Central memory CD4-positive, alpha-beta T cell (primary cell): ENCODE results near the gene GOLGA8A.
A peak's percentile ranks its signal among the peaks of the same experiment; 100 is the strongest.
"Not testable (repeated sequence)": the region's sequence is repeated elsewhere in the genome, so short reads cannot be mapped to it uniquely, and the experiment has no call there.

ENCODE experiments used
- DNase-seq: peaks from one replicate; pipeline ENCODE4 v3.0.0; 2022
- total RNA-seq, 3 experiments: gene quantifications; one replicate each; lab custom pipeline; 2026; lab: John Stamatoyannopoulos, UW

The GOLGA8A gene
- 98.4 to 315 (median 181) reads per million in 3 experiments for total RNA-seq

DNA sequence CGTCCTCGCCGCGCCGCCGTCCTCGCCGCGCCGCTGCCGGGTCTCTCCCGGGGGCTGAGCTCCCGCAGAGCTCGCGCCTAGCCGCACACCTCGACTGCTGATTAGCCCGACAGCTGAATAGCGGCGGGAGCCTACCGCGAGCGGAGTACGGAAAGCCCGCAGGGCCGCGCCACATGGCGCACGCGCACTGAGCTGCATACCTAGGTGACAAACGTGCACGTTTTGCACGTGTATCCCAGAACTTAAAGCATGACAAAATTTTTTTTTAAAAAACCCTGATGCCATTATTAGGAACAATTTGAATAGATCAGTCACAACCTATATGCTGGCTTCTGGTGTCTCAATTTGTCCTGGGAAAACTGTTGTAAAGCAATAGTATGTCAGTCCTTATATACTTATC, at the start of gene GOLGA8A:
TSS of gene GOLGA8A (minus strand) at position 122 of the 400 bp plus-strand sequence. CDS start 48,117 bp downstream, outside the sequence.
- DNase-seq: peak; percentile 87

- DNase-seq: no peak
Measured at GRCh38 chr15:34483644-34484043, 46.0 kb upstream of the GOLGA8A start.

GRCh38 chr15:34481370-34481769, 43.8 kb upstream of the GOLGA8A start:
- no peak for DNase-seq

- no peak for DNase-seq
Measured at GRCh38 chr15:34473840-34474239, 36.2 kb upstream of the GOLGA8A start.

DNA sequence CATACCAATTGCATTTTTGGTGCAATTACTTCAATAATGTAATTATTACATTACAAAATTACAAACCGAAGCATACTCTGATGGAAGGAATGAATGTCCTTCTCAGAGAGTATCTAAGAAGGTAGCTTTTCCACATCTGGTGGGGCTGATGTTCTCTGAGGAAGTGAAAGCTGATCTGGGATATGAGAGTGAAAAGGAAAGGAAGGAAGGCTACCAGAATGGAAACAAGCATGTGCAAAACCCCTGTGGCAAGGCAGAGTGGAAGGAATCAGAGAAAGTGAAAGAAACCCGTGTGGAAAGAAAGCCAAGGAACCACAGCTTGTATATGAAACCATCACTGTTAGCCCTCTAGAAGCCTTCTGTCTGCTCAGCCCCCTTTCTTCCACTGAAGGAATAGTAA, 35.3 kb upstream of the GOLGA8A start:
- no peak for DNase-seq

GRCh38 chr15:34470892-34471291, 33.3 kb upstream of the GOLGA8A start:
- no peak for DNase-seq

DNA sequence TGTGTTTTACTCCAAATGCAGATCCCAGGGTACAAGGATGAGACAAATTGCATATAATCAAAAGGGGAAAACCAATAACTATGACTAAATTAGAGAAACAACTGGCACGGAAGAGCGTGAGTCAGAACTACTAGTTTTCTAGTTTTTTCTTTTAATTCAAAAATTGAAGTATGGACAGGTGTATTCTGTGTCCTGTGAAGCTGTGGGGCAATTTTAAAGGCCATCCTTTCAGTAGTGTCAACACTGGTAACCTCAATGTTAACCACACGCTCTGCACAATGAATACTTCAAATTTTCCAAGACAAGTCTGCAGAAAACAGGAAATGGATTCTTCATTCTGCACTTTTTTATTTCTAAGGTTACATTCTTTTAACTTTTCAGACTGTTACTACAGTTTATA, 32.5 kb upstream of the GOLGA8A start:
- DNase-seq: no peak

GRCh38 chr15:34461730-34462129, 24.1 kb upstream of the GOLGA8A start:
- DNase-seq: no peak

GRCh38 chr15:34460451-34460850, 22.8 kb upstream of the GOLGA8A start:
- DNase-seq: no peak

DNA sequence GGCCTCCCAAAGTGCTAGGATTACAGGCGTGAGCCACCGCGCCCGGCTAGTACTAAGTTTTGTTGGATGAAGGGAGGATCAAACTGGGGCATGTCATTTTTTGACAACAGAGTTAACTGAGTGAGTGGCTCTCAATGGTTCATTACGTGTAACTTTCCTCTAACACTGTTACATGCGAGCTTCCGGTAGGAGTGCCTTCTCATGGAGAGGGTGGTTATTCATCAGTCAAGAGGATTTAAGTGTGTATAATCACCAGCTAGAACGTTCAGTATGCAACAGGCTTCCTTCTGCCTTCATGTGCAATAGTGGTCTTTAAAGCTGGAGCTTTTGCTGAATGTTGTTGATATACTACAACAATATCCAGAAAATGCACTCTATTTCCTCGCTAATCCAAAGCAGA, 19.1 kb upstream of the GOLGA8A start:
- no peak for DNase-seq

DNA sequence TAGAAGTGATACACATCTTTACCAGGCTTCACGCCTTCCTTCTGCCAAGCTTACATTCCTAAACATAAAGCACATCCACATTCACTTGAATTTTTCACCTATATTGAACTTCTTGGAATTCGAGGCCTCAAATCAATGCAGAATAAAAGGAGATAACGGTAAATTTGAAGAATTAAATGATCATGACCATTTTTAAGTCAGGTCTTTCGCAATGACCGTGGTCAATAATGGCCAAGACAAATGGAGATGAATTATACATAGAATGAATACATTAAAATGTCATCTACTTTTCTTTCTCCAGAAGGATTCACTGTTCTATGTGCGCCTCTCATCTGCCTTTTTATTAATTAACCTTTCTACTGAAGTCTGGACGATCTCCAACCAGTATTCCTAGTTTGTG, 5.3 kb upstream of the GOLGA8A start:
- DNase-seq: no peak

- DNase-seq: no peak
Measured at GRCh38 chr15:34439878-34440277, 2.3 kb upstream of the GOLGA8A start.

DNA sequence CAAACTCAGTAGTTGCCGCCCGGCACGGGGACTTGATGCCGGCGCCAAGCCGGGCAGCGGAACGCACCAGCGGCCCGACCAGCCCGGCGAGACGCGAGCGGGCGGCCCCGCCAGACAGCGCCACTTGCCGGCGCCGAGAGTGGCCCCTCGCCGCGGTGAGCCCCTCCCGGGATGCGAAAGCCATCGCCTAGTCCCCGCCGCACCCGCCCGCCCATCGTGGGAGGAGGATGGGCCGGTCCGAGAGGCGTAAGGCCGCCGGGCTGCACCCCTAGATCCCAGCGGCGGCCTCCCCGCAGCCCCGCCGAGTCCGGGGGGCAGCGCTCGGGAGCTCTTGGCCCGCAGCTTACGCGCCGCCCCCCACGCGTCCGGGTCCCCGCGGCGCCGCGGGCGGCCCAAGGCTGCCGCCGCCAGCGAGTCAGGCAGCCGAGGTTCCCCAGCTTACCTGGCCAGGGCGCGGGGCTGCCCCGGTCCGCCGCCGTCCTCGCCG, 609 bp downstream of the GOLGA8A start:
- DNase-seq: peak; percentile 45

- DNase-seq: peak; percentile 48
Measured at GRCh38 chr15:34436126-34436955, 1.3 kb downstream of the GOLGA8A start.

DNA sequence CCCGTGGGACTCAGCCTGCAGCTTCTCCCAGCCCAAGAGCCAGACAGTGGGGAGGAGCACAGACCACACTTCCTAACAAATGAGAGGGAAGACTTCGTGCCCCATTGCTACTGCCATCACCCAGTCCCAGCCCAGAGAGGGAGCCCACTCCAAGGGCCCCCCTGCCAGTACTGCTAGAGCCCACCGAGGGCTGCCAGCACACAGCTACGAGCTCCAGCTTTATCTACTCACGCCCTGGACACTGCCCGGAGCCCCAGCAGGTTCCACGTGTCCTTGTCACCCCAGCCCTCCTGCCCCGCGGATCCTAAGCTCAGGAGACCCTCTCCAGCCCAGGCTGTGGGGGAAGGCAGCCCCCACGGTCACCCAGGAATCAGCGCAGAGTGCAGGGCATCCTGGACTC, 1.9 kb downstream of the GOLGA8A start:
- DNase-seq: no peak

- no peak for DNase-seq
Measured at GRCh38 chr15:34434627-34435305, 2.8 kb downstream of the GOLGA8A start.

GRCh38 chr15:34433956-34434626, 3.5 kb downstream of the GOLGA8A start:
- DNase-seq: not testable (repeated sequence)

GRCh38 chr15:34430642-34431041, 7.0 kb downstream of the GOLGA8A start:
- DNase-seq: not testable (repeated sequence)

- DNase-seq: not testable (repeated sequence)
Measured at GRCh38 chr15:34423425-34424090, 14.1 kb downstream of the GOLGA8A start.

GRCh38 chr15:34420953-34421352, 16.7 kb downstream of the GOLGA8A start:
- DNase-seq: not testable (repeated sequence)

GRCh38 chr15:34418435-34418834, 19.2 kb downstream of the GOLGA8A start:
- not testable (repeated sequence) for DNase-seq

DNA sequence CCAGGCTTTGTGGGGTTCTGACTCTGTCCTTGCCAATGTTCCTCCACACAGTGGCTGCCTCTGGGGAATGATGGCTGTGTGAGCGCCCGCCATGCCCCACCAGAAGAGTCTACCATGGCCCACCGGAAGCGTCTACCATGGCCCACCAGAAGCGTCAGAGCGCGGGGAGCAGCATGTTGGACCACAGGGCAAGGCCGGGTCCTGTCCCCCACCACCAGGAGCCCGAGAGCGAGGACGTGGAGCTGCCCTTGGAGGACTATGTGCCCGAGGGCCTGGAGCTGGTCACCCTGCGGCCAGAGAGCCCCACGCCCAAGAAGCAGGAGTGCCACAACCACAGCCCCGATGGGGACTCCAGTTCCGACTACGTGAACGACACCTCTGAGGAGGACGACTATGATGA, 28.1 kb downstream of the GOLGA8A start:
- DNase-seq: not testable (repeated sequence)

DNA sequence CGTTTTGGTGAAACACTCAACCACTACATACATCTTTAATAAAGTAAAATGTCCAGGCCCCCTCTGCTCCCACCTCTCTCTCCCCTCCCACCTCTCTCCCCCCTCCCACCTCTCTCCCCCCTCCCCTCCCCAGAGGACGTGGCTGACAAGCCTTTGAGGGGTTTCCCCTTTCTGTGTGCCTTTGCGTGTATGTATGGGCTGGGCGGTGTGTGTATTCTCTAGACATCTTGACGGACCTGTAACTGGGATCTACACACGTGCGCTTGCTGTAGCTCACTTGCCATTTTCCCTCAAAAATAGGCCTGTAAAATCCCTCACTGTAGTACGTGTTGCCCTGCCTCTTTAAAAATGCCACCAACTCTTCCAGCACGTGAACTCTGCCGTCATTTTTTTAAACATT, 28.6 kb downstream of the GOLGA8A start:
- DNase-seq: not testable (repeated sequence)
